Measurements from ENCODE around the gene SLF2.

Gene SLF2

GRCh38 chr10:100912605-100913469, at the start of gene SLF2:
TSS of gene SLF2 (plus strand) at chr10:100912963. CDS start at chr10:100913111, 148 bp downstream.
- Mint-ChIP-seq H3K27ac (peak within 1 kb of the TSS; percentile 99), H3K4me3 (peak within 1 kb of the TSS; percentile 98), H3K27me3 (no peaks in the 10 kb centered on the region), H3K36me3 (ENCODE audit: low read depth) (peaks cover 45% of the 10 kb centered on the region), H3K4me1 (ENCODE audit: low read depth) (peaks cover 35% of the 10 kb centered on the region), H3K9me3 (no peaks in the 10 kb centered on the region)
- intact Hi-C loops (cut with micrococcal nuclease) = loop anchor here (10.0 kb wide), 2 partner anchors 378 to 728 kb away; partner anchors contain the start of genes ERLIN1 and HIF1AN

- Mint-ChIP-seq H3K27ac (no peak overlapping the region), H3K27me3 (peaks cover 58% of the 10 kb centered on the region), H3K4me3 (no peak overlapping the region), H3K9me3 (no peaks in the 10 kb centered on the region), H3K36me3 (ENCODE audit: low read depth) (no peaks in the 10 kb centered on the region), H3K4me1 (ENCODE audit: low read depth) (no peaks in the 10 kb centered on the region)
- intact Hi-C loops (cut with micrococcal nuclease) = no loop called here
Measured at GRCh38 chr10:100863433-100863832, 49.3 kb upstream of the SLF2 start.

- Mint-ChIP-seq H3K36me3 (ENCODE audit: low read depth) (no peaks in the 10 kb centered on the region), H3K4me1 (ENCODE audit: low read depth) (no peaks in the 10 kb centered on the region), H3K27ac (no peak overlapping the region), H3K4me3 (no peak overlapping the region), H3K27me3 (peaks cover 54% of the 10 kb centered on the region), H3K9me3 (no peaks in the 10 kb centered on the region)
- intact Hi-C loops (cut with micrococcal nuclease) = no loop called here
Measured at GRCh38 chr10:100864036-100864885, 48.5 kb upstream of the SLF2 start.

- H3K4me3 Mint-ChIP-seq = no peak overlapping the region
- H3K27me3 Mint-ChIP-seq = peaks cover 50% of the 10 kb centered on the region
- no peaks in the 10 kb centered on the region for H3K9me3 Mint-ChIP-seq
Measured at GRCh38 chr10:100864978-100865377, 47.8 kb upstream of the SLF2 start.

GRCh38 chr10:100866010-100866409, 46.8 kb upstream of the SLF2 start:
- peaks cover 46% of the 10 kb centered on the region for H3K27me3 Mint-ChIP-seq
- no peak overlapping the region for H3K27ac Mint-ChIP-seq
- no peak overlapping the region for H3K4me3 Mint-ChIP-seq
- no peaks in the 10 kb centered on the region for H3K9me3 Mint-ChIP-seq
- H3K36me3 Mint-ChIP-seq (ENCODE audit: low read depth) = no peaks in the 10 kb centered on the region
- H3K4me1 Mint-ChIP-seq (ENCODE audit: low read depth) = no peaks in the 10 kb centered on the region
- intact Hi-C loops (cut with micrococcal nuclease) = no loop called here

More at GRCh38 chr10:100864978-100865377, 47.8 kb upstream of the SLF2 start:
- intact Hi-C loops (cut with micrococcal nuclease) = no loop called here
- Mint-ChIP-seq H3K4me1 (ENCODE audit: low read depth) (no peaks in the 10 kb centered on the region), H3K27ac (no peak overlapping the region), H3K36me3 (ENCODE audit: low read depth) (no peaks in the 10 kb centered on the region)

GRCh38 chr10:100866575-100867098, 46.1 kb upstream of the SLF2 start:
- Mint-ChIP-seq H3K36me3 (ENCODE audit: low read depth) (no peaks in the 10 kb centered on the region), H3K4me3 (no peak overlapping the region), H3K9me3 (no peaks in the 10 kb centered on the region), H3K27me3 (peaks cover 45% of the 10 kb centered on the region), H3K27ac (no peak overlapping the region), H3K4me1 (ENCODE audit: low read depth) (no peaks in the 10 kb centered on the region)
- intact Hi-C loops (cut with micrococcal nuclease) = no loop called here

GRCh38 chr10:100867261-100867963, 45.4 kb upstream of the SLF2 start:
- H3K36me3 Mint-ChIP-seq (ENCODE audit: low read depth) = no peaks in the 10 kb centered on the region
- H3K9me3 Mint-ChIP-seq = no peaks in the 10 kb centered on the region
- H3K27me3 Mint-ChIP-seq = peaks cover 40% of the 10 kb centered on the region

GRCh38 chr10:100868382-100868781, 44.4 kb upstream of the SLF2 start:
- Mint-ChIP-seq H3K4me3 (no peak overlapping the region), H3K36me3 (ENCODE audit: low read depth) (no peaks in the 10 kb centered on the region), H3K4me1 (ENCODE audit: low read depth) (no peaks in the 10 kb centered on the region), H3K9me3 (no peaks in the 10 kb centered on the region), H3K27ac (no peak overlapping the region), H3K27me3 (peaks cover 36% of the 10 kb centered on the region)
- intact Hi-C loops (cut with micrococcal nuclease) = no loop called here

More at GRCh38 chr10:100867261-100867963, 45.4 kb upstream of the SLF2 start:
- Mint-ChIP-seq H3K27ac (no peak overlapping the region), H3K4me1 (ENCODE audit: low read depth) (no peaks in the 10 kb centered on the region), H3K4me3 (no peak overlapping the region)
- intact Hi-C loops (cut with micrococcal nuclease) = no loop called here

GRCh38 chr10:100869399-100869798, 43.4 kb upstream of the SLF2 start:
- H3K36me3 Mint-ChIP-seq (ENCODE audit: low read depth) = no peaks in the 10 kb centered on the region
- intact Hi-C loops (cut with micrococcal nuclease) = no loop called here
- no peaks in the 10 kb centered on the region for H3K4me1 Mint-ChIP-seq (ENCODE audit: low read depth)
- no peak overlapping the region for H3K27ac Mint-ChIP-seq
- no peaks in the 10 kb centered on the region for H3K9me3 Mint-ChIP-seq
- H3K27me3 Mint-ChIP-seq = peaks cover 34% of the 10 kb centered on the region
- H3K4me3 Mint-ChIP-seq = no peak overlapping the region

- H3K4me1 Mint-ChIP-seq (ENCODE audit: low read depth) = no peaks in the 10 kb centered on the region
- H3K36me3 Mint-ChIP-seq (ENCODE audit: low read depth) = no peaks in the 10 kb centered on the region
- H3K4me3 Mint-ChIP-seq = no peak overlapping the region
- intact Hi-C loops (cut with micrococcal nuclease) = loop anchor here (5.0 kb wide), 1 partner anchor 310 kb away; no protein-coding TSS in a partner anchor
- H3K9me3 Mint-ChIP-seq = no peaks in the 10 kb centered on the region
- peaks cover 25% of the 10 kb centered on the region for H3K27me3 Mint-ChIP-seq
- no peak overlapping the region for H3K27ac Mint-ChIP-seq
Measured at GRCh38 chr10:100872034-100872791, 40.5 kb upstream of the SLF2 start.

GRCh38 chr10:100873146-100873826, 39.5 kb upstream of the SLF2 start:
- intact Hi-C loops (cut with micrococcal nuclease) = loop anchor here (5.0 kb wide), 1 partner anchor 311 kb away; no protein-coding TSS in a partner anchor
- H3K4me3 Mint-ChIP-seq = no peak overlapping the region
- no peaks in the 10 kb centered on the region for H3K9me3 Mint-ChIP-seq
- no peaks in the 10 kb centered on the region for H3K36me3 Mint-ChIP-seq (ENCODE audit: low read depth)
- no peaks in the 10 kb centered on the region for H3K4me1 Mint-ChIP-seq (ENCODE audit: low read depth)
- H3K27me3 Mint-ChIP-seq = peaks cover 24% of the 10 kb centered on the region
- H3K27ac Mint-ChIP-seq = no peak overlapping the region

GRCh38 chr10:100873827-100874326, 38.9 kb upstream of the SLF2 start:
- no peak overlapping the region for H3K4me3 Mint-ChIP-seq
- H3K4me1 Mint-ChIP-seq (ENCODE audit: low read depth) = no peaks in the 10 kb centered on the region
- no peaks in the 10 kb centered on the region for H3K36me3 Mint-ChIP-seq (ENCODE audit: low read depth)
- no peaks in the 10 kb centered on the region for H3K9me3 Mint-ChIP-seq
- intact Hi-C loops (cut with micrococcal nuclease) = loop anchor here (5.0 kb wide), 1 partner anchor 312 kb away; no protein-coding TSS in a partner anchor
- H3K27ac Mint-ChIP-seq = no peak overlapping the region
- peaks cover 24% of the 10 kb centered on the region for H3K27me3 Mint-ChIP-seq
